Natural killer cell (primary cell): ENCODE results near the gene XRCC4. TPM values are rescaled to one million over a fixed set of nuclear protein-coding genes. Genes with fewer than 3 reads are reported as not detected.

Experiments used
- ATAC-seq, 3 donors: fragments of 150-1000 bp in 2 of 3; fragments of 200-7000 bp in 1 of 3; cut with Tn5 transposase; 1 replicate in 1 of 3; 2 replicates in 2 of 3; pipeline ENCODE4 v1.10.0; 2021; ENCODE audit warnings: mild to moderate bottlenecking in 2 of 3, moderate library complexity in 2 of 3
- DNase-seq, 2 donors: peaks; one replicate each; pipeline versions ENCODE4 v3.0.0 to v3.0.0-alpha.2; 2013 to 2021; ENCODE audit warnings: mixed read lengths in 1 of 2
- H3K27ac ChIP-seq: one replicate; pipeline ENCODE4 v1.5.1; 2013; ENCODE audit warnings: mild to moderate bottlenecking, low read length
- H3K27me3 ChIP-seq: one replicate; pipeline ENCODE4 v1.6.1; 2013; ENCODE audit warnings: low read length; ENCODE audit not compliant: control insufficient read depth, insufficient read depth
- H3K36me3 ChIP-seq: one replicate; pipeline ENCODE4 v1.6.1; 2013; ENCODE audit warnings: low read length; ENCODE audit not compliant: control insufficient read depth, insufficient read depth
- H3K4me1 ChIP-seq: one replicate; pipeline ENCODE4 v1.6.1; 2013; ENCODE audit warnings: low read length; ENCODE audit not compliant: control insufficient read depth, insufficient read depth
- H3K4me3 ChIP-seq: one replicate; pipeline ENCODE4 v1.5.1; 2013; ENCODE audit warnings: low read length
- H3K9me3 ChIP-seq: one replicate; pipeline ENCODE4 v1.6.1; 2013; ENCODE audit warnings: low read length; ENCODE audit not compliant: control insufficient read depth, insufficient read depth
- H3K27ac Mint-ChIP-seq, 2 donors: one replicate each; pipeline ENCODE4 v1.8.0; 2022; ENCODE audit warnings: mild to moderate bottlenecking in 2 of 2, mixed read lengths in 2 of 2, moderate library complexity in 1 of 2
- H3K27me3 Mint-ChIP-seq, 2 donors: one replicate each; pipeline ENCODE4 v1.8.0; 2022; ENCODE audit warnings: low read depth in 2 of 2, mixed read lengths in 2 of 2
- H3K36me3 Mint-ChIP-seq: one replicate; pipeline ENCODE4 v1.8.0; 2022; ENCODE audit warnings: mixed read lengths
- H3K4me1 Mint-ChIP-seq, 2 donors: one replicate each; pipeline ENCODE4 v1.8.0; 2022; ENCODE audit warnings: mixed read lengths in 2 of 2
- H3K4me3 Mint-ChIP-seq: one replicate; pipeline ENCODE4 v1.8.0; 2022; ENCODE audit warnings: mild to moderate bottlenecking, moderate library complexity, mixed read lengths
- H3K9me3 Mint-ChIP-seq, 2 donors: one replicate each; pipeline ENCODE4 v1.8.0; 2022; ENCODE audit warnings: mixed read lengths in 2 of 2
- CTCF ChIP-seq: fragments of 200-600 bp; IDR thresholded peaks from one replicate; pipeline ENCODE4 v1.8.0; 2022; ENCODE audit warnings: antibody characterized with exemption
- WGBS: methylation state at CpG from one replicate; pipeline ENCODE4 v1.1.7; 2013; ENCODE audit warnings: missing lambda C conversion rate; ENCODE audit not compliant: insufficient coverage; 5-methylcytosine and 5-hydroxymethylcytosine counted together
- intact Hi-C: fragments of 100-400 bp; cut with micrococcal nuclease; formaldehyde crosslinking; loops from one replicate; pipeline ENCODE4 v1.14.2; 2022
- total RNA-seq, 4 donors: library from RNA; stranded (reverse); fragments of 120-200 nt in 1 of 4; gene quantifications; one replicate each; pipeline versions ENCODE4 v1.2.3 to v1.2.4, GENCODE V29; 2013 to 2022

The XRCC4 gene
- total RNA-seq, 3 donors from 2014 or later (not counting 1 experiment from before 2014, with no cell fraction given): 6.0 to 8.6 (median 7.0) TPM

GRCh38 chr5:83097689-83098231, 20.4 kb downstream of the XRCC4 start:
- H3K27ac ChIP-seq: no peak overlapping the region
- H3K27me3 ChIP-seq: no peaks in the 10 kb centered on the region
- Mint-ChIP-seq H3K27me3 (no peaks in the 10 kb centered on the region), H3K9me3 (peaks cover 6 to 9% of the 10 kb centered on the region in 2 donors), H3K4me1 (peaks cover 7 to 8% of the 10 kb centered on the region in 2 donors), H3K36me3 (peaks cover 18% of the 10 kb centered on the region), H3K27ac (no peak overlapping the region), H3K4me3 (no peak overlapping the region)
- H3K36me3 ChIP-seq: no peaks in the 10 kb centered on the region
- H3K9me3 ChIP-seq: peaks cover 2% of the 10 kb centered on the region
- no peaks in the 10 kb centered on the region for H3K4me1 ChIP-seq
- WGBS: 89% methylated on average over 2 of the region's 2 CpGs
- ATAC-seq (no peak), DNase-seq (no peak)
- intact Hi-C loops: no loop called here
- TF ChIP-seq CTCF: no peak
- H3K4me3 ChIP-seq: no peak overlapping the region

- intact Hi-C loops: no loop called here
- no peak for ATAC-seq
- Mint-ChIP-seq H3K4me1 (peaks cover 0 to 4% of the 10 kb centered on the region in 2 donors), H3K27ac (no peak overlapping the region), H3K9me3 (peaks cover 2 to 3% of the 10 kb centered on the region in 2 donors), H3K36me3 (peaks cover 7% of the 10 kb centered on the region), H3K4me3 (no peak overlapping the region), H3K27me3 (no peaks in the 10 kb centered on the region)
- no peak for TF ChIP-seq CTCF
- Histone ChIP-seq H3K27me3 (no peaks in the 10 kb centered on the region), H3K36me3 (no peaks in the 10 kb centered on the region), H3K9me3 (no peaks in the 10 kb centered on the region), H3K27ac (no peak overlapping the region), H3K4me3 (no peak overlapping the region), H3K4me1 (no peaks in the 10 kb centered on the region)
- no peak for DNase-seq
Measured at GRCh38 chr5:83099001-83099400, 21.7 kb downstream of the XRCC4 start.

GRCh38 chr5:83099445-83099844, 22.1 kb downstream of the XRCC4 start:
- Histone ChIP-seq H3K27me3 (no peaks in the 10 kb centered on the region), H3K4me1 (no peaks in the 10 kb centered on the region), H3K9me3 (no peaks in the 10 kb centered on the region), H3K36me3 (no peaks in the 10 kb centered on the region), H3K4me3 (no peak overlapping the region), H3K27ac (no peak overlapping the region)
- Mint-ChIP-seq H3K9me3 (peaks cover 0 to under 1% of the 10 kb centered on the region in 2 donors), H3K27ac (no peak overlapping the region), H3K4me1 (peaks cover 0 to 4% of the 10 kb centered on the region in 2 donors), H3K4me3 (no peak overlapping the region), H3K27me3 (no peaks in the 10 kb centered on the region), H3K36me3 (peaks cover 2% of the 10 kb centered on the region)
- DNase-seq (no peak), ATAC-seq (no peak)
- TF ChIP-seq CTCF: no peak
- intact Hi-C loops: no loop called here
- WGBS: 85% methylated on average over 1 of the region's 1 CpG

GRCh38 chr5:83101514-83101913, 24.2 kb downstream of the XRCC4 start:
- no peak overlapping the region for H3K4me3 Mint-ChIP-seq
- TF ChIP-seq CTCF: no peak
- Histone ChIP-seq H3K4me3 (no peak overlapping the region), H3K4me1 (no peaks in the 10 kb centered on the region), H3K27me3 (no peaks in the 10 kb centered on the region), H3K9me3 (no peaks in the 10 kb centered on the region), H3K27ac (no peak overlapping the region), H3K36me3 (no peaks in the 10 kb centered on the region)
- no peaks in the 10 kb centered on the region for H3K9me3 Mint-ChIP-seq
- intact Hi-C loops: no loop called here
- no peaks in the 10 kb centered on the region for H3K36me3 Mint-ChIP-seq
- H3K4me1 Mint-ChIP-seq: peaks cover 0 to 7% of the 10 kb centered on the region in 2 donors
- no CpG with 5 or more reads among the region's 1 CpG for WGBS
- ATAC-seq: no peak
- no peaks in the 10 kb centered on the region for H3K27me3 Mint-ChIP-seq
- no peak overlapping the region for H3K27ac Mint-ChIP-seq
- DNase-seq: no peak
